NCI-H2029 treated with DMSO at 0.1 percent for 48 hours (cell line): ENCODE data around the gene DLGAP4.
"Not testable (repeated sequence)": the region's sequence is repeated elsewhere in the genome, so short reads cannot be mapped to it uniquely, and the experiment has no call there.

ENCODE experiments used
- DNase-seq: peaks from one replicate; lab custom pipeline; 2025; lab: John Stamatoyannopoulos, UW

The DLGAP4 gene

GRCh38 chr20:36377348-36378326 lies 71.5 kb downstream of the DLGAP4 start:
- DNase-seq: no peak

- no peak for DNase-seq
Measured at GRCh38 chr20:36378686-36379085, 72.5 kb downstream of the DLGAP4 start.

- not testable (repeated sequence) for DNase-seq
Measured at GRCh38 chr20:36379914-36380313, 73.8 kb downstream of the DLGAP4 start.

GRCh38 chr20:36384022-36384619 lies 78.0 kb downstream of the DLGAP4 start:
- DNase-seq: no peak

- no peak for DNase-seq
Measured at GRCh38 chr20:36385503-36385902, 79.4 kb downstream of the DLGAP4 start.

GRCh38 chr20:36386236-36386635 lies 80.1 kb downstream of the DLGAP4 start:
- no peak for DNase-seq

GRCh38 chr20:36390269-36390668 lies 84.1 kb downstream of the DLGAP4 start:
- no peak for DNase-seq

GRCh38 chr20:36390719-36391415 lies 84.7 kb downstream of the DLGAP4 start:
- DNase-seq: no peak

- no peak for DNase-seq
Measured at GRCh38 chr20:36391456-36391855, 85.3 kb downstream of the DLGAP4 start.

- no peak for DNase-seq
Measured at GRCh38 chr20:36391955-36392354, 85.8 kb downstream of the DLGAP4 start.

GRCh38 chr20:36392989-36393388 lies 86.8 kb downstream of the DLGAP4 start:
- no peak for DNase-seq

GRCh38 chr20:36394340-36394965 lies 88.3 kb downstream of the DLGAP4 start:
- DNase-seq: no peak

- DNase-seq: no peak
Measured at GRCh38 chr20:36396340-36396739, 90.2 kb downstream of the DLGAP4 start.

GRCh38 chr20:36396847-36397630 lies 90.9 kb downstream of the DLGAP4 start:
- DNase-seq: no peak

- no peak for DNase-seq
Measured at GRCh38 chr20:36398515-36398914, 92.4 kb downstream of the DLGAP4 start.

- no peak for DNase-seq
Measured at GRCh38 chr20:36399147-36399968, 93.2 kb downstream of the DLGAP4 start.

GRCh38 chr20:36399969-36400545 lies 93.9 kb downstream of the DLGAP4 start:
- no peak for DNase-seq

- no peak for DNase-seq
Measured at GRCh38 chr20:36400909-36401735, 95.0 kb downstream of the DLGAP4 start.

GRCh38 chr20:36402708-36403107 lies 96.6 kb downstream of the DLGAP4 start:
- DNase-seq: no peak
